HG03064 (cell line): ENCODE results near the gene LZTFL1.

Experiments used
- ATAC-seq: cut with Tn5 transposase; IDR thresholded peaks from one replicate; pipeline ENCODE4 v1.9.1; 2021; ENCODE audit warnings: low read depth; ENCODE audit not compliant: unreplicated experiment

LZTFL1 gene

GRCh38 chr3:45841757-45842491, at the start of gene LZTFL1:
LZTFL1 (minus strand) TSS chr3:45842119; CDS start chr3:45841991, 128 bp downstream.
- peak; percentile 70 for ATAC-seq

- no peak for ATAC-seq
Measured at GRCh38 chr3:45890405-45890804, 48.5 kb upstream of the LZTFL1 start.

DNA sequence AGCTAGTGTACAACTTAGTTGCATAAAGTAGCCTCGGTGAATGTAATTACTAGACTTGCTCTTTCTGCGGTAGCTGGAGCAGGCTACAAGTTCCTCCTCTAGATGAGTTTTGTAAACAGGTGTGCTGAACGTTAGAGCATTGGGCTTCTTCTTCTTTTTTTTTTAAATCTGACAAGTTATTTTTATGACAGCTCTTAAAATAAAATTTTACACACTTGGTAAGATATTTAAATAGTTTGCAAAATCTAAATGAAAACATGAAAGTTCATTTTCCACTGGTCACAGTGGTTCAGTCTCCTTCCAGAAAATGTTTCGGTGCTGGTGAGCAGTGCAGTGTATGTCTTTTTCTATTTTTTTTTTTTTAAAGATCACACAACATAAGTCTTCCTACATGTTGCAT, 47.4 kb upstream of the LZTFL1 start:
- no peak for ATAC-seq

- ATAC-seq = no peak
Measured at GRCh38 chr3:45887759-45888511, 46.0 kb upstream of the LZTFL1 start.

- no peak for ATAC-seq
Measured at GRCh38 chr3:45887285-45887684, 45.4 kb upstream of the LZTFL1 start.

GRCh38 chr3:45885979-45886705, 44.2 kb upstream of the LZTFL1 start, which contains the start of gene CCR9:
CCR9 (plus strand) TSS chr3:45886543; CDS start chr3:45894934, 8,391 bp downstream.
- no peak for ATAC-seq

DNA sequence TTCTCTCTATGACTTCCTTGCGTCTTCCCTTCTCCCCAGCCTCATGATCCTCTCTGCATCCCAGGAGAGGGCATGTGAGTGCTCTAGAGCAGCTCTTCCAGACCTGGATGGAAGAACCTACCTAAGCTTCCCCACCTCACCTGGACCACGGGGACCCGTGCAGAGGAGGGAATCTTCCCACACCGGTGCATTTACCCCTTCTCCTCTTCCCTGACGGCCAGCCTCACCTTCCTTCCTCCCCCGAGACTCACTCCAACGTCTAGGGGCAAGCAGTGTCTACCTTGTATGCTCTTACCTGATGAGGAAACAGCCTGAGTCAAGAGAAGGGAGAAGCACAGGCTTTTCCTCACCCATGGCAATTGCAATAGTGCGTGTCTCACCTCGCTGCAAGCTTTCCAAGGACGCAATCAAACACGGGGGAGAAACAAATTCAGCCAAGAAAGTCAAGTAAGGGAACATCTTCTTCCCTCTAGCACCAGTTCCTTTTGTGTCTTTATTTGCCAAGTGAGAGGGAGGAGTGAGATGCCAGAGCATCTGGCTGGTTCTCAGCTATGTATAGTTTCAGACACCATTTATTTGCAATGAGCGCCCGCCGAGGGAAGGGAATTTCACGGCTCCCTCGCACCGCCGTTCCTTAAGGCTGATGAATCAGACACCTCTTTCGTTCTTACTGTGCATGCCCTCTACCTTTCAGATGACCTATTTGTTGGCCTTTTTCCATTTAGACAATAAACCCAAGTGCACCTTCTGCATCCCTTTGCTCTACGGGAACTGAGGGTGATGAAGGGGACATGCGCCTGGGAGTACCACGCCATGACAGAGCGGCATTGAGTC, 42.7 kb upstream of the LZTFL1 start:
- ATAC-seq = no peak

DNA sequence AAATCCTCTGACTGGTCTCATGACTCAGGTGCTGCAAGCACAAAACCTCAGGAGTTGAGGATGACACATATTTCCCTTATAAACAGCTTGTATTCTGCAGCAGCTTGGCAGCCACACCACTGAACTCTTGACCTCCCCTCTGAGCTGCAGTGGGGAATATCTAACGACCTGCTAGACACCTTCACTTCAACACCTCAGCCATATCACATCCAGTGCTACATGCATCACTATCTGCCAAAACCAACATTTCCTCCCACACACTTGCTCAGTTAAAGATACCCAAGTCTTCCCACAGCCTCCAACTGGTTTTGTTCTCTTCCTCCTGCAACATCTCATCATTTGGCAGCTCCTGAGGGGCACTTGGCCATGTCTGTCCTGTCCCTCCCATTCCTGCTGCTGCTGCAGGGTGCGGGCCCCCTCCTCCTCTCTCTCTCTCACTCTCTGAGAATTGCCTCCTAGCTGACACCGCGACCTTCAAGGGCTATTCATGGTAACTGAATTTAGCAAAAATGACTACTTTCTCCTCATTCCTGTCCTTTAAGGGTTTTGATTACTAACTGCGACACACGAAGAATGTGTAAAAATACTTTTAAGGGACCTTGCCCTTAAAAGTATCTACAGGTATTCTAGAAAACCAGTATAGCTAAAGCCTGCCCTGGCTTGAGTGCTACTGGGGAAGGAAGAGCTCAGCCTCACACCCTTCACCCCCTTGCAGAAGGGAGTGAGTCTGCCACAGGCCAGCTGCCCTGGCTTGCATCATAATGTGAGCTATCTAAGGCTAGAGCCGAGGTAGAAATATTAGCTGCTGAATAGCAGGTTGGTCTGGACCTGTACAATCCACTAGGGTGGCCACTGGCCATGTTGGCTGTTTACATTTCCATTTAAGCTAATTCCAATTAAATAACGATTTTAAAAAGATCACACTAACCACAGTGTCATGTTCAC, 39.4 kb upstream of the LZTFL1 start:
- ATAC-seq = no peak

- ATAC-seq = no peak
Measured at GRCh38 chr3:45880725-45881077, 38.8 kb upstream of the LZTFL1 start.

GRCh38 chr3:45878124-45878523, 36.2 kb upstream of the LZTFL1 start:
- no peak for ATAC-seq

GRCh38 chr3:45874677-45875346, 32.9 kb upstream of the LZTFL1 start:
- no peak for ATAC-seq

GRCh38 chr3:45873638-45874037, 31.7 kb upstream of the LZTFL1 start:
- ATAC-seq = no peak

- ATAC-seq = no peak
Measured at GRCh38 chr3:45873036-45873435, 31.1 kb upstream of the LZTFL1 start.

GRCh38 chr3:45872569-45872968, 30.6 kb upstream of the LZTFL1 start:
- no peak for ATAC-seq

- no peak for ATAC-seq
Measured at GRCh38 chr3:45871780-45872179, 29.9 kb upstream of the LZTFL1 start.

DNA sequence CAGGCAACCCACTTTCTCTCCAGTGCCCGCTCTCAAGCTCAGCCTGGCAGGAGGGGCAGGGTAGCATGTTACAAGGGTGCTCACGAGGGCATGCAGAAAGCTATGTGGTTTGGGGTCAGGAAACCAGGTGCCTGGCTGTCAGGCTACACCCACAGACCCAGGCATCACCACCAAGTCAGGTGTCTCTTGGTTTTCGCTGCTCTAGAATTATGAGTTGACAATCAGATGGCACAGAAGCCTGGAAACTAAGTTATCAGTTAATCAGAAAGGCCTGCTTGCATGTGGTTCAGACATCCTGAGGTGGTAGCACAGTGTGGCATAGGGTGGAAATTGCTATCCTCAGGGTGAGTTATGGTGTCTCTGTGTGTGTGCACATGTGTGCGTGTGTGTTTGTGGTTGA, 28.2 kb upstream of the LZTFL1 start:
- no peak for ATAC-seq

- no peak for ATAC-seq
Measured at GRCh38 chr3:45869638-45870037, 27.7 kb upstream of the LZTFL1 start.

GRCh38 chr3:45868650-45869049, 26.7 kb upstream of the LZTFL1 start:
- no peak for ATAC-seq

DNA sequence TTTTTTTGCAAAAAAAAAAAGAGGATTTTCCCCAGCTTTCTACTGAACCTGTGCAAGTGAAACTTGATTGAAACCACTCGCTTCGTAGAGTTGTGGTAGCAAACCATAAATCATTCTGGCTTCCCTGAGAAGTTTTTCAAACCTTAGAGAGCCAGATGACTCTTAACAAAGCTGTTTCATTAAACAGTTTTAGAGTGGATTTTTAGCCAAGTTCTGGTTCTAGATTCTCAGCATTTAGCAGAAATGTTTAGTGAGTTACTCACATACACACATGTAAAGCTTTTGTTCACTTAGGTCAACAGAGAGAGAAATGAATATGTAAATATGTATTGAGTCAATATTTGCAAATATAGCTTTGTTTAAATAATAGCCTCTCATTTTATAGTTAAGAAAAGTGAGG, 26.3 kb upstream of the LZTFL1 start:
- ATAC-seq = no peak
